WERI-Rb-1 (cell line): ENCODE data around the gene CERCAM.

Experiments used
- DNase-seq: peaks from one replicate; pipeline ENCODE4 v3.0.0-alpha.2; 2020
- H3K27ac ChIP-seq: fragments of 250-450 bp; sonication (Bioruptor Pico); 2 replicates; pipeline ENCODE4 v1.5.1; 2020; ENCODE audit warnings: mild to moderate bottlenecking, moderate library complexity
- H3K27me3 ChIP-seq: fragments of 250-450 bp; sonication (Bioruptor Pico); 2 replicates; pipeline ENCODE4 v1.5.1; 2021; ENCODE audit warnings: mild to moderate bottlenecking, low read depth, moderate library complexity; ENCODE audit not compliant: insufficient read depth, severe bottlenecking
- H3K36me3 ChIP-seq: fragments of 250-450 bp; sonication (Bioruptor Pico); 2 replicates; pipeline ENCODE4 v1.5.1; 2020; ENCODE audit warnings: mild to moderate bottlenecking, moderate library complexity
- H3K4me3 ChIP-seq: 2 replicates; pipeline ENCODE4 v1.5.1; 2011; ENCODE audit warnings: low read depth, mild to moderate bottlenecking, control low read depth, low read length
- H3K9me3 ChIP-seq: fragments of 250-450 bp; sonication (Bioruptor Pico); 2 replicates; pipeline ENCODE4 v1.5.1; 2021; ENCODE audit warnings: mild to moderate bottlenecking, moderate library complexity; ENCODE audit not compliant: severe bottlenecking
- CTCF ChIP-seq: IDR thresholded peaks from 2 replicates; pipeline ENCODE4 v1.5.1; 2011; ENCODE audit warnings: low read depth, mild to moderate bottlenecking, control low read depth, inconsistent platforms, low read length

Gene CERCAM

DNA sequence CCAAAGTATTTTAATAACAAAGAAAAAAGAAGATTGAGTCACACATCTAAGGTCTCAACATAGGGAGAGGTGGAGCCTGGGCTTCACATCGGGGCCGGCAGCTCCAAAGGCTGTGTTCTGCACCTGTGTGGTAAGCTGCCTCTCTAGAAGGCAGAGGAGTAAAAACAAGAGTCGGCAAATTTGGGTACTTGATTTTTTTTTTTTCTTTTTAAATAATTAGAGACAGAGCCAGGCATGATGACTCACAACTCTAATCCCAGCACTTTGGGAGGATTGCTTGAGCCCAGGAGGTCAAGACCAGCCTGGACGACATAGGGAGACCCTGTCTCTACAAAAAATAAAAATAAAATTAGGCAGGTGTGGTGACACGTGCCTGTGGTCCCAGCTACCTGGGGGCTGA lies 44.8 kb upstream of the CERCAM start:
- DNase-seq, result no peak
- peaks cover 28% of the 10 kb centered on the region for H3K36me3 ChIP-seq
- H3K27ac ChIP-seq, result no peak overlapping the region
- no peak for TF ChIP-seq CTCF
- H3K9me3 ChIP-seq, result no peaks in the 10 kb centered on the region
- no peak overlapping the region for H3K4me3 ChIP-seq
- H3K27me3 ChIP-seq, result no peaks in the 10 kb centered on the region

DNA sequence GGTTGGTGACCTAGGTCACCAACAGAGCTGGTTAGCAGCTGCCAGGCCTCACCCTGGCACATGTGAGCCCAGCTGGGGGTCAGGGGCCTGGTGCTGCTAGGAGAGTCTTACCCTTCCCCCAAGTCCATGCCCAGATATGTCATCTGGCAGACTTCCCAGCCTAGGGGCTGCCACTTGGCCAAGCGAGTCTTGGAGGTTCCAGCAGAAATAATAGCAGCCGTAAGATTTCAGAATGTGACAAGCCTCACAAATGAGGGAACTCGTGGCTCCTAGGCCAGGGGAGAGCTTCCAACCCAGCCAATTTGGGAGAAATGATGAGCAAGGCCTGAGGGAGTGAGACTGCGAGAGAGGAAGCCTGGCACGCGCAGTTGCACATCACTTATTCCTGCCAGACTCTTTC lies 38.4 kb upstream of the CERCAM start:
- H3K27ac ChIP-seq, result peak overlapping the region; percentile 99
- no peaks in the 10 kb centered on the region for H3K27me3 ChIP-seq
- H3K9me3 ChIP-seq, result no peaks in the 10 kb centered on the region
- peaks cover 39% of the 10 kb centered on the region for H3K36me3 ChIP-seq
- no peak overlapping the region for H3K4me3 ChIP-seq
- no peak for DNase-seq
- TF ChIP-seq CTCF, result no peak

GRCh38 chr9:128383007-128383753 lies 37.5 kb upstream of the CERCAM start:
- peaks cover 39% of the 10 kb centered on the region for H3K36me3 ChIP-seq
- TF ChIP-seq CTCF, result no peak
- peak overlapping the region; percentile 99 for H3K27ac ChIP-seq
- DNase-seq, result peak; percentile 92
- H3K27me3 ChIP-seq, result no peaks in the 10 kb centered on the region
- H3K9me3 ChIP-seq, result no peaks in the 10 kb centered on the region
- H3K4me3 ChIP-seq, result peak overlapping the region; percentile 3; the same call in 1 of the 2 replicates

DNA sequence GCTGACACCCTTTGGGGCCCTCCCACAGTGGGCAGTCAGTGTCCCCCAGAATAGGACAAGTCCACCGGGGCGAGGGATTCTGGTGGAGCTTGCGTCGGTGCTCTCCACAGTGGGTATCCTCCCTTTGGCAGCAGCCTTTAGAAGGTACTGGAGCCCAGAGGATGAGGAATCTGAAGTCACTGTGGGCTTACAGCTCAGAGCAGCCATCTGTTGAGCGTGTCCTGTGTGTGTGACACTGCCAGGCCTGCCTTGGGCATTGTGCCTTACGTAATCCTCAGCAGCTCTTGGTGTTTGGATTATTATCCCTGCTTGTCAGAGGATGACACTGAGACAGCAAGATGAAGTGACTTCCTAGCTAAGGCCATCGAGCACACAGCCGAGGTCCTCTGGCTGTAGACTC lies 36.9 kb upstream of the CERCAM start:
- Histone ChIP-seq H3K4me3 (no peak overlapping the region), H3K9me3 (no peaks in the 10 kb centered on the region), H3K27ac (peak overlapping the region; percentile 99), H3K36me3 (peaks cover 39% of the 10 kb centered on the region), H3K27me3 (no peaks in the 10 kb centered on the region)
- DNase-seq, result peak; percentile 93
- TF ChIP-seq CTCF, result no peak

GRCh38 chr9:128384801-128385495 lies 35.7 kb upstream of the CERCAM start:
- peak; percentile 87 for DNase-seq
- H3K27ac ChIP-seq, result peak overlapping the region; percentile 99
- H3K36me3 ChIP-seq, result peaks cover 42% of the 10 kb centered on the region
- no peaks in the 10 kb centered on the region for H3K27me3 ChIP-seq
- TF ChIP-seq CTCF, result no peak
- H3K4me3 ChIP-seq, result no peak overlapping the region
- no peaks in the 10 kb centered on the region for H3K9me3 ChIP-seq
